ENCODE results near the gene ZNF316. TPM values are rescaled to one million over a fixed set of nuclear protein-coding genes. Genes with fewer than 3 reads are reported as not detected.
A peak's percentile ranks its signal among the peaks of the same experiment; 100 is the strongest.

Gene ZNF316
- total RNA-seq, 1 donor = 14.1 TPM

GRCh38 chr7:6637544-6638229, 569 bp downstream of the ZNF316 start:
- no peak overlapping the region for H3K27ac ChIP-seq (ENCODE audit: low read depth, low read length)
- peaks cover 46% of the 10 kb centered on the region for H3K79me2 ChIP-seq (ENCODE audit: insufficient read depth, low read length)
- DNase-seq (ENCODE audit: insufficient read length, low spot score, missing footprints) = peak; percentile 98
- TF ChIP-seq CTCF (IDR thresholded peaks at IDR 0.05; ENCODE audit: extremely low read depth, low read depth, low read length) = peak; percentile 20
- peak overlapping the region; percentile 81 for H3K4me3 ChIP-seq (ENCODE audit: insufficient read depth, low read length)
- H3K9me3 ChIP-seq (ENCODE audit: low read depth, low read length) = no peaks in the 10 kb centered on the region
- no peak overlapping the region for H2AFZ ChIP-seq (ENCODE audit: low read length)
- H4K20me1 ChIP-seq (ENCODE audit: insufficient read depth, low read length) = peaks cover 24% of the 10 kb centered on the region
- peaks cover 13% of the 10 kb centered on the region for H3K36me3 ChIP-seq (ENCODE audit: insufficient read depth, low read length)
- H3K27me3 ChIP-seq (ENCODE audit: insufficient read depth, low read length) = no peaks in the 10 kb centered on the region
- H3K4me2 ChIP-seq (ENCODE audit: insufficient read depth, low read length) = peak overlapping the region; percentile 90
- H3K4me1 ChIP-seq (ENCODE audit: insufficient read depth, low read length) = no peaks in the 10 kb centered on the region

GRCh38 chr7:6639032-6639431, 1.9 kb downstream of the ZNF316 start:
- peaks cover 13% of the 10 kb centered on the region for H3K36me3 ChIP-seq (ENCODE audit: insufficient read depth, low read length)
- DNase-seq (ENCODE audit: insufficient read length, low spot score, missing footprints) = no peak
- H2AFZ ChIP-seq (ENCODE audit: low read length) = no peak overlapping the region
- H3K4me3 ChIP-seq (ENCODE audit: insufficient read depth, low read length) = no peak overlapping the region
- H3K27me3 ChIP-seq (ENCODE audit: insufficient read depth, low read length) = no peaks in the 10 kb centered on the region
- H3K4me2 ChIP-seq (ENCODE audit: insufficient read depth, low read length) = peak overlapping the region; percentile 90
- peaks cover 46% of the 10 kb centered on the region for H3K79me2 ChIP-seq (ENCODE audit: insufficient read depth, low read length)
- H3K9me3 ChIP-seq (ENCODE audit: low read depth, low read length) = no peaks in the 10 kb centered on the region
- H4K20me1 ChIP-seq (ENCODE audit: insufficient read depth, low read length) = peaks cover 24% of the 10 kb centered on the region
- H3K27ac ChIP-seq (ENCODE audit: low read depth, low read length) = no peak overlapping the region
- TF ChIP-seq CTCF (IDR thresholded peaks at IDR 0.05; ENCODE audit: extremely low read depth, low read depth, low read length) = no peak
- H3K4me1 ChIP-seq (ENCODE audit: insufficient read depth, low read length) = no peaks in the 10 kb centered on the region

GRCh38 chr7:6639627-6640026, 2.5 kb downstream of the ZNF316 start:
- no peaks in the 10 kb centered on the region for H3K27me3 ChIP-seq (ENCODE audit: insufficient read depth, low read length)
- no peak for TF ChIP-seq CTCF (IDR thresholded peaks at IDR 0.05; ENCODE audit: extremely low read depth, low read depth, low read length)
- H3K9me3 ChIP-seq (ENCODE audit: low read depth, low read length) = no peaks in the 10 kb centered on the region
- DNase-seq (ENCODE audit: insufficient read length, low spot score, missing footprints) = no peak
- H4K20me1 ChIP-seq (ENCODE audit: insufficient read depth, low read length) = peaks cover 24% of the 10 kb centered on the region
- H3K4me2 ChIP-seq (ENCODE audit: insufficient read depth, low read length) = no peak overlapping the region
- peaks cover 18% of the 10 kb centered on the region for H3K36me3 ChIP-seq (ENCODE audit: insufficient read depth, low read length)
- no peak overlapping the region for H3K27ac ChIP-seq (ENCODE audit: low read depth, low read length)
- H2AFZ ChIP-seq (ENCODE audit: low read length) = no peak overlapping the region
- no peak overlapping the region for H3K4me3 ChIP-seq (ENCODE audit: insufficient read depth, low read length)
- no peaks in the 10 kb centered on the region for H3K4me1 ChIP-seq (ENCODE audit: insufficient read depth, low read length)
- peaks cover 46% of the 10 kb centered on the region for H3K79me2 ChIP-seq (ENCODE audit: insufficient read depth, low read length)

- Histone ChIP-seq H3K79me2 (ENCODE audit: insufficient read depth, low read length) (peaks cover 46% of the 10 kb centered on the region), H3K27ac (ENCODE audit: low read depth, low read length) (no peak overlapping the region), H4K20me1 (ENCODE audit: insufficient read depth, low read length) (peaks cover 24% of the 10 kb centered on the region), H2AFZ (ENCODE audit: low read length) (no peak overlapping the region), H3K36me3 (ENCODE audit: insufficient read depth, low read length) (peaks cover 22% of the 10 kb centered on the region), H3K4me3 (ENCODE audit: insufficient read depth, low read length) (no peak overlapping the region), H3K27me3 (ENCODE audit: insufficient read depth, low read length) (no peaks in the 10 kb centered on the region), H3K4me1 (ENCODE audit: insufficient read depth, low read length) (no peaks in the 10 kb centered on the region), H3K9me3 (ENCODE audit: low read depth, low read length) (no peaks in the 10 kb centered on the region), H3K4me2 (ENCODE audit: insufficient read depth, low read length) (no peak overlapping the region)
- no peak for DNase-seq (ENCODE audit: insufficient read length, low spot score, missing footprints)
- TF ChIP-seq CTCF (IDR thresholded peaks at IDR 0.05; ENCODE audit: extremely low read depth, low read depth, low read length) = no peak
Measured at GRCh38 chr7:6640246-6640721, 3.2 kb downstream of the ZNF316 start.
